Hematopoietic multipotent progenitor cell treated with erythropoietin and hydrocortisone succinate and interleukin-3 and kit ligand, for 15 days (in vitro differentiated cells): Measurements from ENCODE around the gene FSTL3.
"Not testable (repeated sequence)": the region's sequence is repeated elsewhere in the genome, so short reads cannot be mapped to it uniquely, and the experiment has no call there.

ENCODE experiments used
- DNase-seq: peaks from one replicate; pipeline ENCODE4 v3.0.0-alpha.2; 2015; ENCODE audit warnings: low spot score

FSTL3 gene

DNA sequence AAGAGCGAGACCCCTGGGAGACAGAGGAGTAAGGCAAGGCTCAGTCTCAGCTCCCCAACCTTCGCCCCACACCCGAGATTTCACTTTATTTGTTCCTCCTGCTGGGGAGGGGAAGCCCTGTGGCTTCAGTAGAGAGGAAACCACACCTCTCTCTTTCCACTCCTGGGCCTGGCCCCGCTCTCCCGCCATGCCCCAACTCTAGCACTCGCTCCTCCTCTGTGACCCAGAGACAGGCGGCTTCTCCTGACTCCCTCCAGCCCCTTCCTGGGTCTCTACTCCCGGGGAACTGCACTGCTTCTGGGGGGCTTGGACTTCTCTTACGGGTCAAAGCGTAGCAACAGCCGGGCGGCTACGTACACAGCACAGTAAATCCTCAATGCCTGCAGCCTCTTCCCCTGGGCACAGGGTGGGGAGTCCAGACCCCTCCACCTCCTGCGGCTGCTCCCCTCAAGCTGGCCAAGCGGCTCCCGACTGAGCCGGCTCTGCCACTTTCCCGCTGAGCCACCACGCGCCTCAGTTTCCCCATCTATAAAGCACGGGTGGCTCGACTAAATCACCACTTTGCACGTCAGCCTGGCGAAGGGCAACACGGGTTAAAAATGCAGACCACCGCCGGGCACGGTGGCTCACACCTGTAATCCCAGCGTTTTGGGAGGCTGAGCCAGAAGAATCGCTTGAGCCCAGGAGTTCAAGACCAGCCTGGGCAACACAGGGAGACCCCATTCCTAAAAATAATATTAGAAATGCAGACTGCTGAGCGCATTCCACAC is 14.6 kb upstream of the FSTL3 start:
- DNase-seq: peak; percentile 42

DNA sequence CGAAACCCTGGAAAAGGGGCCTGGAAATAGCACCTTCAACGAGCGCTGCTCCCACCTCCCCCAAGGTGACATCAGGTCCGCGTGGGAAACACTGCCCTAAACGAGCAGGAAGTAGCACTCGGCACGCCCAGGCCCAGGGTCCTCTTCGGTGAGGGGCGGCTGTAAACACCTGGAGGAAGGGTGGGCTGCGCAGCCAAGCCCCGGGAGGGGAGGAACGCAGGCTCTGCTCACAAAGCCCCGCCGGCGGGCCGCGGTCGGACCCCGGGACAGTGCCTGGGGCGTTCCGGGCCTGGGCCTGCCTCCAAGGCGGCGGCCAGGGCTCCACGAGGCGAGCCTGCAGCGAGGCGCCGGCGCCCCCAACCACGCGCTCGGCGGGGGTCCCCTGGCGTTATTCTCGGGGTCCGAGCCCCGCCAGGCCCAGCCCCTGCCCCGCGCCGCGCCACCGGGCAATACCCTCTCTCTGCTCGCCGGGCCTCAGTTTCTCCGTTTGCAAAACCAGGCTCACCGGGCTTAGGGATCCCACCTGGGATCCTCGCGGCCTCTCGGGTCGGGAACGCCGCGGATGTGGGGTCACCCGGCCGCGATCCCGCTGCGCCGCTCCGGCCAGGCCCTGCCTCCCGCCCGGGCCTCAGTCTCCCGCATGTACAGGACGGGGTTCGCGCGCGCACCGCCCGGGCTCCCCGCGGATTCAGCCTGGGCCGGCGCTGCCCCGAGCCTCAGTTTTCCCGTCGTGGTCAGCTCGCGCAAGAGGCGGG is 13.8 kb upstream of the FSTL3 start:
- DNase-seq: peak; percentile 17

DNA sequence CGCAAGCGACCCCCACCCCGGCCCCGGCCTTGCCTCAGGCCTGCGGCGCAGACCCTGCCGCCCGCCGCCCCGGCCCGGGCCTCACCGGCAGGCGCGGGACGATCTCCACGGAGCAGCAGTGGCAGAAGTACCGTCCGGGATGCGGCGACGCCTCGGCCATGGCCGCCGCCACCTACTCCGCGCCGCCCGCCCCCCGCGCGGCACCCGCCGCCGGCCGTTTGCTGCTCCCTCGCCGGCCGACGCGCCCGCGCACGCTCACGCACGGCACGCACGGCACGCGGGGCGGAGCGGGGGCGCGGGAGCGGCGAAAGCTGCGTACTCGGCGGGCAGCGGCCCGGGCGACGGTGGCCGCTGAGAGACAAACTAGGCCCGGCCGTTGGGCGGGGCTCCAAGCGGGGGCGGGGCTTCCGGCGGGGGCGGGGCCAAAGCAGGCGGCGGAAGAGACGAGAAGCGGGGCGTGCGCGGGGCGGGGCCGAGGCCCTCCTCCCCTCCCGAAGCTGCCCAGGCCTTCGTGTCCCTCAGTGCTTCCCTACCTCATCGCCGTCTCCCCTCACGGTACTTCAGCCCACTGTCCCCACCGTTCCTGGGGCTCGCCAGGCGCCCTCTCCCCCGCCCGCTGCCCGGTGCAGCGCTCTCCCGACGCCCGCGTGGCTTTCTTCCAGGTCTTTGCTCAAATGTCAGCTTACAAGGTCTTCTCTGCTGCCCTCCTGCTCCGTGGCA is 13.1 kb upstream of the FSTL3 start, which contains the start of gene RNF126:
RNF126 (minus strand) TSS at position 253 of the 720 bp plus-strand sequence; CDS start at position 160, 93 bp downstream.
- DNase-seq: peak; percentile 92

DNA sequence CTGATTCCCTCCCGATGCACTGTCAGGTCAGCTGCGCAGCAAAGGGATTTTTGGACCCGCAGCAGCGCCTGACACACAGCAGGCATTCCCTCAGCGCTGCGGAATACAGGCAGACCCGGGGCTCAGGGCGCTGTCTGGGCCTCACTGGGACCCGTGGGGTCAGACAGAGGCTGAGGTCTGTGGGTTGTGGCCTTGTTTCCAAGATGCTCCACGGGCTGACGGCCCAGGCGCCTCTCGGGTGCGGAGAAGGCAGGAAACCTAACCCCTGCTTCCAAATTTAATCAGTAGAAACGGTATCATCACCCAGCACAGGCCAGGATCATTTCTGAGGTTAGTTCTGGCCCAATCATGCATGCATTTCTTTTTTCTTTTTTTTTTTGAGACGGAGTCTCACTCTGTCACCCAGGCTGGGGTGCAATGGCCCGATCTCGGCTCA is 12.5 kb upstream of the FSTL3 start:
- no peak for DNase-seq

DNA sequence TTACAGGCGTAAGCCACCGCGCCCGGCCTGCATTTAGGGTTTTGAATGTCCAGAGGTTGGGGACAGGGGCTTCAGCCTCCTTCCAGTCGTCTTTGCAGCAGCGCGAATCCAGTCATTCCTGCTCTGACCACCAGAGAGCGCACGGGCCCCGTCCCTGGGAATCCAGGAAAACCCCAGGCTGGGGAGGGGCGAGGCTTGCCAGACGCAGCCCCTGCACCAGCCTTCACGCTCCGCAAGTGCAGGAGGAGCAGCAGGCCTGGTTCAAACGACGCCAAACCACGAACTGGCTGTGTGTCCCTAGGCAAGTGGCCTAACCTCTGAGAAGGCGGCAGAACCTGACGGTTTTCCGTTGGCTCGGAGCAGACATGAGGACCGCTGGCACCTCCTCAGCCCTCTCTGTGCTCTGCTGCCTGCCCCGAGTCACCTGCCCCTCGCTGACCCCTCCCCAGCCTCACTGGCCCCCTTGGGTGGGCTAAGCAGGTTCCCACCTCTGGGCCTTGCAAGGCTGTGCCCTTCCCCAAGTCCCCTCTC is 11.2 kb upstream of the FSTL3 start:
- peak; percentile 65 for DNase-seq

DNA sequence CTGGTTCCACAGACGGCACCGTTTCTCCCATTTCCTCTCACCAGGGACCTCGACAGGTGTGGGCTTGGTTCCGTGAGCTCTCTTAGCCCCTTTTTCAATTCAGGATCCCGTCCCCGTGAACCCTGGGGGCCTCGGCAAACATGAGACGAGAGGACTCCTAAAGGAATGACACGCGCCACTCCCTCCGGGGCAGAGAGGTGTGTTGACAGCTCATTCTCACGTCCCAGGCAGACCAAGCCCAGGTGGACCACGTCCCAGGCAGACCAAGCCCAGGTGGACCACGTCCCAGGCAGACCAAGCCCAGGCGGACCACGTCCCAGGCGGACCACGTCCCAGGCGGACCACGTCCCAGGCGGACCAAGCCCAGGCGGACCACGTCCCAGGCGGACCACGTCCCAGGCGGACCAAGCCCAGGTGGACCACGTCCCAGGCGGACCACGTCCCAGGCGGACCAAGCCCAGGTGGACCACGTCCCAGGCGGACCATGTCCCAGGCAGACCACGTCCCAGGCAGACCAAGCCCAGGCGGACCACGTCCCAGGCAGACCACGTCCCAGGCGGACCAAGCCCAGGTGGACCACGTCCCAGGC is 9.1 kb upstream of the FSTL3 start:
- not testable (repeated sequence) for DNase-seq

DNA sequence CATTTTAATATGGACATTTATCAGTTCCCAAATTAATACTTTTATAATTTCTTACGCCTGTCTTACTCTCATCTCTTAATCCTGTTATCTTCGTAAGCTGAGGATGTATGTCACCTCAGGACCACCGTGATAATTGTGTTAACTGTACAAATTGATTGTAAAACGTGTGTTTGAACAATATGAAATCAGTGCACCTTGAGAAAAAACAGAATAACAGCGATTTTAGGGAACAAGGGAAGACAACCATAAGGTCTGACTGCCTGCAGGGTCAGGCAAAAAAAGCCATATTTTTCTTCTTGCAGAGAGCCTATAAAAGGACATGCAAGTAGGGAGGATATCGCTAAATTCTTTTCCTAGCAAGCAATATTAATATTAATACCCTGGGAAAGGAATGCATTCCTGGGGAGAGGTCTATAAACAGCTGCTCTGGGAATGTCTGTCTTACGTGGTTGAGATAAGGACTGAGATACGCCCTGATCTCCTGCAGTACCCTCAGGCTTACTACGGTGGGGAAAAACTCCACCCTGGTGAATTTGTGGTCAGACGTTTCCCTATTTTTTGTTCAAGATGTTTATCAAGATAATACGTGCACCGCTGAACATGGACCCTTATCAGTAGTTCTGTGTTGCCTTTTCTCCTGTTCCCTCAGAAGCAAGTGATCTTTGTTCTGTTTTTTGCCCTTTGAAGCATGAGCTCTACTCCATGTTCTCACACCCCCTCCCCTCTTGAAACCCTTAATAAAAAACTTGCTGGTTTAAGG is 7.3 kb upstream of the FSTL3 start:
- not testable (repeated sequence) for DNase-seq

DNA sequence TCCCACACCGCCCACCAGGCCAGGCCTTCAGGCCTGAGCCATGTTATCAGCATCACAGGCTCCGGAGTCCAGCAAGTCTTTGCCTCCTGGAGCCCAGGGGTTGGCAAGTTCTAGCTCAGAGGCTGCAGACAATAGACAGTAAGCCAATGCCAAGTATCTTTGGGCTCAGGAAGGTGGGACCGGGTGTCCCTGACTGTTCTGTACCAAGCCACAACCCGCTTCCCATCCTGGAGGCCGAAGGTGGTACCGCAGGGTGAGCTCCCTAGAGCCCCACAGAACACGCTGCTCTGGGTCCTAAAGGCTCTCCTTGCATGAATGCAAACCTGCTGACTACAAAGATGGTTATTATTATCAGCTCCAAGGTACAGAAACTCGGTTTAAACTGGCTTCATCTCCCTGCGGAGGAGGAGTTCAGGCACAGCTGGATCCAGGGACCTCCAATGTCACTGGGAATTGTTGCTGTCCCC is 5.5 kb upstream of the FSTL3 start:
- DNase-seq: no peak

DNA sequence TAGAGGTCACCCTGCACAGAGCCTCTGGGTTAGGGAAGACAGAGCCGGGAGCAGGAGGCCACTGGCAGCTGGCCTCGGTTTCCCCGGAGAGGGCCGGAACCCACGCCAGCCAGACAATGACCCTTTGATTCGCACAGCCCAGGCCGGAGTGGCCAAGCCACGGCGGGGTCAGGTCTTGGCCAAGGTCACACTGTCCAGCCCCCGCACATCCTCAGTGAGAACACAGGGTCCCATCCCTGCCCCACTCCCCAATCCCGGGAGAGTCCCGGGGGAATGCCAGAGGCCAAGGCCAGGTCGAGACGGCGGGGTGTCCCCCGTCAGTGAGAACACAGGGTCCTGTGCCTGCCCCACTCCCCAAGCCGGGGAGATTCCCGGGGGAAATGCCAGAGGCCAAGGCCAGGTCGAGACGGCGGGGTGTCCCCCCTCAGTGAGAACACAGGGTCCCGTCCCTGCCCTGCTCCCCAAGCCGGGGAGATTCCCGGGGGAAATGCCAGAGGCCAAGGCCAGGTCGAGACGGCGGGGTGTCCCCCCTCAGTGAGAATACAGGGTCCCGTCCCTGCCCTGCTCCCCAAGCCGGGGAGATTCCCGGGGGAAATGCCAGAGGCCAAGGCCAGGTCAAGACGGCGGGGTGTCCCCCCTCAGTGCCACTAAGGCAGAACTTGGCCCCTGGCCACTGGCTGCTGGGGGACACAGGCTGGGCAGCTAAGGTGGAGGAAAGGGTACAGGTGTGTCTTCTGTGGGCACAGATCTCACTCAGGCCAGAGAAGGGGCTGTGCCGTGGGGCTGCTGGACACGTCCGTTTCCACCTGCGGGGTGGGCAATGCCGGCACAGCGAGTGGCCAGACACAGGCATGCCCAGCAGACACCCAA is 1.7 kb upstream of the FSTL3 start:
- no peak for DNase-seq

DNA sequence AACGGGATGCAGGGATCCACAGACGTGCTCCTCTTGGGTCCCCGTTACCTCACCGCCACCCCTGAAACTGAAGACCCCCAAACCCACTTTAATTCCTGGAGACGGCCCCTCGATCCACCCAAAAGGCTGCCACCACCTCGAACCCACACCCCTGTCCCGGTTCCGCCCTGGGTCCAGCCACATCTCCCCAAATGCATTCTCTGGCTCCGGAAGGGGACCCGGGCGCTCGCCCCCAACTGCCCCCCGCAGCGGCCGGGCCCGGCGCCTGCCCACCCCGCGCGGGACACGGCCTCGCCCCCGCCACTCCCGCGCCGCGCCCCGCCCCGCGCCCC is 219 bp upstream of the FSTL3 start:
- no peak for DNase-seq

DNA sequence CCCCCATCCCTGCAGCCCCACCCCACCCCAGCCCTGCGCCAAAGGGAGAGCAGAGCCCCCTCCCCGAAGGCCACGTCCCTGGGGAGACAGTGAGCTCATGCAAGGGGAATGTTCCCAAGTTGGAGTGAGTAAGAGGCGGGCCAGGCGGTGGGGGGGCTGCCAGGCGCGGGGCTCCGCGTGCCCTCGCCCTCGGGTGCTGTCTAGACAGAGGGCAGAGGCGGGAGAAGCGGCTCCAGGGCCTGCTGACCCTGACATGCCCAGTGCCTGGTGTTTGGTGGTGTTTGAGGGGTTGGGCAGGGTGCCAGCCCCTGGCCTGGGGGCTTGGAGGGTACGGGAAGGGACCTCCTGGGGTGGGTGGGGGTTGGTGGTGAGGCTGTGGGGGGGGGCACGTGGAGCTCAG is 1.0 kb downstream of the FSTL3 start:
- no peak for DNase-seq

DNA sequence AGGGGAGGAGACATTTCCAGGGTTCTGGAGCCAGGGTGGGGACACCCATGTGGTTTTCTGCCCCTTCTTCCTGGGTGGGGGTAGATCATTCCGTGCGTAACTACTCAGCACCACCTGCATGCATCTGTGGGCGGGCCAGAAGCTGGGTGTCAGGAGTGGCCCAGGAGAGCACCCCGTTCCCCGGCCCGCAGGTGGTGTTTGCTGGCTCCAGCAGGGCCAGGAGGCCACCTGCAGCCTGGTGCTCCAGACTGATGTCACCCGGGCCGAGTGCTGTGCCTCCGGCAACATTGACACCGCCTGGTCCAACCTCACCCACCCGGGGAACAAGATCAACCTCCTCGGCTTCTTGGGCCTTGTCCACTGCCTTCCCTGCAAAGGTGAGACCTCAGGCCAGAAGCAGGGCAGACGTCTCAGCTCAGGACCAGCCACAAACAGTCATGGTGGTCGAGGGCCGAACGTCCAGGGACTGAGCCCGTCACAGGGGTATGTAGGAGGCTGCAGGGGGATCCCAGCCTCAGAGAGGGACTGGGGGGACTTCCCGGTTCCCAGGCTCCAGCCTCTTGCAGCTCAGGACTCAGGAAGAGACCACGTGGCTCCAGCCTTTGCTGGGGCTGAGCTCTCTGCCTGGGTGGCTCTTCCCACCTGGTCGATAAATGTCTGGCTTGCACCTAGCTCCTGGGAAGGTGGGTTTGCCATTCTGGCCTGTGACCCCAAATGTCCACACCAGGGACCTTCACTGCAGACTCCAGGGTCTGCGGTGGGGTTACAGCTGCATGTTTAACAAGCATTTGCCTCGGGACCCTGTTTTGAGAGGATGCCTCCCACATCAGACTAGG is 1.6 kb downstream of the FSTL3 start:
- DNase-seq: no peak

DNA sequence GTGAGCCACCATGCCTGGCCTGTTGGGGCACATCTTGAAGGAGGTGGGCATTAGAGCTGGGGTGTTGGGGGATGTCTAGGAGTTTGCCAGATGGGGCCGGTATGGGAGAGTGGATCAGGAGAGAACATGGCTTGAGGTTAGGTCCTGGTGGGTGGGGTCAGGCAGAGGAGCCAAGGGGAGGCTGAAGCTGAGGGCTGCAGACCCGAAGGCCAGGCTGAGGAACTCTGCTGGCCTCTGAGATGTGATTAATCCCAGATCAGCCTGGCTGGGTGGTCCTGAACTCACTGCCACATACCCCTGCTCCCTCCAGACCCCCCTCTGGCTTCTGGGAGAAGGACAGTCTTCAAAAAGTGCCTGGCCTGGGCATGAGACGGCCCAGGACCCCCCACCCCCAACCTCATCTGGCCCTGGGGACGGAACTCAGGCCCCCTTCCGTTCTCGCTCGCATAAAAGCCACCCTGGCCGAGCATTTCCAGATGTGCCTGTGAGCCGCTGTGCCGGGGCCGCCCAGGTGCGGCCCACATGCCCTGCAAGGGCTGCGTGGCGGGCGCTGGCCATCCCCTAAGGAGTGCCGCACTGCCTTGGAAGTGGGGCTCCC is 2.7 kb downstream of the FSTL3 start:
- DNase-seq: no peak

DNA sequence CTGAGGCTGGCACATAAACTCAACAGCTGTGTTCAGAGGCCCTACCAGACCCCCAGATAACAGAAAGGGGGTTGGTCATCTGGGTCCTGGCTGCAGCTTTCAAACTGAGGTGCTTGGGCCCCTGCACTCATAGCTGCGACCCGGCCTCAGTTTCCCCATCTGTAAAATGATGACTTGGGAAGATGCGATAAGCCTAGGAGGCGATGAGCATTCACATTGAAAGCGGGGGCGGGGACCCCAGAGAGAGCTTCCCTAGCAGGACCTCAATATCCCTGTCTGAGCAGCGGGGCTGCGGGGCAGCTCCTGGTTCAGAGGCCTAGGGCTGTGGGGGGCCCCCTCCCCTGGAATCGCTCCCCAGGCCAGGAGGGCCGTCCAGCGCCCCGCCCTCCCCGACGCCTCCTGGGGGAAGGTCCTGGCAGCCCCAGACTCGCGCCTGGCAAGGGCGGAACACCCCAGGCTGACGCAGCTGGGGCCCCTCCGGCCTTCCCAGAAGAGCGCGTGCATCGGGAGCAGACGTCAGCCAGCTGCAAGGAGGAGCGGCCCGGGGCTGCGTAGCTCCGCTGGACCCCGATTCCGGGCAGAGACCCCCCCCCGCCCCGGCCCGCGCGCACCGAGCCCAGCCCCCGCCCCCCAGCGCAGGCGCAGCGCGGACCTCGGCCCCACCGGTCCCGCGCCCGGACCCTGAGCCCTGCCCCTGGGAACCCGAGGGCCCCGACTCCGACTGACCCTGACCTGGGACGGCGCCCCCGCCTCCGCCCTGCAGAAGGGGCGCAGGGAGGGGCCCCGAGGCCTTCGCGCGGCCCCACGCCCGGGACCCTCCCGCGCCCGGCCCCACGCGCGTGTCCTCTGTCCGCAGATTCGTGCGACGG is 3.5 kb downstream of the FSTL3 start:
- DNase-seq: no peak

DNA sequence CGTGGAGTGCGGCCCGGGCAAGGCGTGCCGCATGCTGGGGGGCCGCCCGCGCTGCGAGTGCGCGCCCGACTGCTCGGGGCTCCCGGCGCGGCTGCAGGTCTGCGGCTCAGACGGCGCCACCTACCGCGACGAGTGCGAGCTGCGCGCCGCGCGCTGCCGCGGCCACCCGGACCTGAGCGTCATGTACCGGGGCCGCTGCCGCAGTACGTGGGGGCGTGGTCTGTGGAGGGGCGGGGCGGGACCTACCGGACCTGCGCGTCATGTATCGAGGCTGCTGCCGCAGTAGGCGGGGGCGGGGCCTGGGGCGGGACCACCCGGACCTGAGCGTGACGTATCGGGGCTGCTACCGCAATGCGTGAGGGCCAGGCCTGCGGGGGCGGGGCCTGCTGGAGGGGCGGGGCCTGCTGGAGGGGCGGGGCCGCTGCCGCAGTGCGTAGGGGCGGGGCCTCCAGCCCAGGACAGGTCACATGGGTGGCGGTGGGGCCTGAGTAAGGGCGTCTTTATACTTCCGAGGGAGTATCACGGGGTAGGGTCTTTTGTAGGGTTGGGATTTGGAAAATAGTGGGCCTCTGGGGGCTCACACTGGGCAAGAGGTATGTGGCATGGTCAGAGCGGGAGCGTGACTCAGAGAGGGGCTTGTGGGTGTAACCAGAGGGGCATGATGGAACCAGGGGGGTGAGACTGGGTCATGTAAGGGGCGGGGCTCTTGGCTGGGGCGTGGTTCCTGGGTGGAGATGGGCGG is 4.3 kb downstream of the FSTL3 start:
- DNase-seq: peak; percentile 97

DNA sequence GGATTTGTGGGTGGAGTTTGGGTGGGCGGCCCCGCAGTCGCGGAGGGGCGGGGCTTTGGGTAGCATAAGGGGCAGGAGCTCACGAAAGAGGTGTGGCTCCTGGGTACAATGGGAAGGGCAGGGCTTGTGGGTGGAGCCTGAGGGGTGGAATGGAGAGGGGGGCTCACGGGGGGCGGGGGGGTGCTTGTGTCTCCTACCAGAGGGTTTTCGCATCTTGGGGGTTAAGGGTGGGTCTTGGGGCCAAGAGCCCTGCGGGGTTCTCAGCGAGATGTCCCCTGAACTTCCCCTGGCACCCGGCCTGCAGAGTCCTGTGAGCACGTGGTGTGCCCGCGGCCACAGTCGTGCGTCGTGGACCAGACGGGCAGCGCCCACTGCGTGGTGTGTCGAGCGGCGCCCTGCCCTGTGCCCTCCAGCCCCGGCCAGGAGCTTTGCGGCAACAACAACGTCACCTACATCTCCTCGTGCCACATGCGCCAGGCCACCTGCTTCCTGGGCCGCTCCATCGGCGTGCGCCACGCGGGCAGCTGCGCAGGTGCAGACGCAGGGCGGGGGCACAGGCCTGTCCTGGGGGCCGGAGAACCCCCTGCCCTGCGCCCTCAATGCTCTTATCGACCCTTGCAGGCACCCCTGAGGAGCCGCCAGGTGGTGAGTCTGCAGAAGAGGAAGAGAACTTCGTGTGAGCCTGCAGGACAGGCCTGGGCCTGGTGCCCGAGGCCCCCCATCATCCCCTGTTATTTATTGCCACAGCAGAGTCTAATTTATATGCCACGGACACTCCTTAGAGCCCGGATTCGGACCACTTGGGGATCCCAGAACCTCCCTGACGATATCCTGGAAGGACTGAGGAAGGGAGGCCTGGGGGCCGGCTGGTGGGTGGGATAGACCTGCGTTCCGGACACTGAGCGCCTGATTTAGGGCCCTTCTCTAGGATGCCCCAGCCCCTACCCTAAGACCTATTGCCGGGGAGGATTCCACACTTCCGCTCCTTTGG is 5.1 kb downstream of the FSTL3 start:
- DNase-seq: peak; percentile 88
